Measurements from ENCODE around the gene PLIN5. TPM values are rescaled to one million over a fixed set of nuclear protein-coding genes. Genes with fewer than 3 reads are reported as not detected.

Gene PLIN5
- total and polyA plus RNA-seq, 10 of the 15 experiments (the other 5 are each of a cell fraction or from before 2014, with no cell fraction given) = 0.15 to 0.33 TPM; not detected in 8

DNA sequence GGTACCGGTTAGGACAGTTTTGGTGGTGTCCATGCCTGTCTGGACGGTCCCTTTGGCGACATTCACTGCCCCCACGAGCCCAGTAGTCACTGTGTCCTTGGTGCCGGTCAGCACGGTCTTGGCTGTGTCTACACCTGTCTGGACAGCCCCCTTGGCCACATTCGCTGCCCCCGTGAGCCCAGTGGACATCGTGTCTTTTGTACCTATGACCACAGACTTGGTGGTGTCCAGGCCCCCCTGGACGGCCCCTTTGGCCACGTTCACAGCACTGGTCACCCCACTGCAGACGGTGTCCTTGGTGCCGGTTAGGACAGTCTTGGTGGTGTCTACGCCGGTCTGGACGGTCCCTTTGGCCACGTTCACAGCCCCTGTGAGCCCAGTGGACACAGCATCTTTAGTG lies 23.0 kb downstream of the PLIN5 start:
- intact Hi-C loops (cut with micrococcal nuclease; ENCODE audit: unreplicated experiment) = no loop called here
- TF ChIP-seq PKNOX1 (IDR thresholded peaks at IDR 0.05) (no peak), ZBED1 (IDR thresholded peaks at IDR 0.05; ENCODE audit: borderline replicate concordance) (no peak), LARP7 (IDR thresholded peaks at IDR 0.05) (no peak), SMC3 (IDR thresholded peaks at IDR 0.05; ENCODE audit: borderline replicate concordance, low read length) (no peak), YY1 (IDR thresholded peaks at IDR 0.05; ENCODE audit: low read depth, low read length) (no peak), POU2F2 (IDR thresholded peaks at IDR 0.05; ENCODE audit: borderline replicate concordance, low read depth, low read length) (no peak), E2F4 (IDR thresholded peaks at IDR 0.05; ENCODE audit: low read depth, low read length) (no peak), KDM1A (IDR thresholded peaks at IDR 0.05; ENCODE audit: borderline replicate concordance) (no peak), NRF1 (conservative IDR thresholded peaks at IDR 0.05; ENCODE audit: low read depth, low read length) (no peak), TCF7 (IDR thresholded peaks at IDR 0.05; ENCODE audit: borderline replicate concordance) (no peak), RAD51 (IDR thresholded peaks at IDR 0.05) (no peak), CHD1 (IDR thresholded peaks at IDR 0.05; ENCODE audit: low read depth, low read length) (no peak), TBL1XR1 (IDR thresholded peaks at IDR 0.05; ENCODE audit: low read depth, low read length) (no peak)
- TF ChIP-seq, protein P1, sequence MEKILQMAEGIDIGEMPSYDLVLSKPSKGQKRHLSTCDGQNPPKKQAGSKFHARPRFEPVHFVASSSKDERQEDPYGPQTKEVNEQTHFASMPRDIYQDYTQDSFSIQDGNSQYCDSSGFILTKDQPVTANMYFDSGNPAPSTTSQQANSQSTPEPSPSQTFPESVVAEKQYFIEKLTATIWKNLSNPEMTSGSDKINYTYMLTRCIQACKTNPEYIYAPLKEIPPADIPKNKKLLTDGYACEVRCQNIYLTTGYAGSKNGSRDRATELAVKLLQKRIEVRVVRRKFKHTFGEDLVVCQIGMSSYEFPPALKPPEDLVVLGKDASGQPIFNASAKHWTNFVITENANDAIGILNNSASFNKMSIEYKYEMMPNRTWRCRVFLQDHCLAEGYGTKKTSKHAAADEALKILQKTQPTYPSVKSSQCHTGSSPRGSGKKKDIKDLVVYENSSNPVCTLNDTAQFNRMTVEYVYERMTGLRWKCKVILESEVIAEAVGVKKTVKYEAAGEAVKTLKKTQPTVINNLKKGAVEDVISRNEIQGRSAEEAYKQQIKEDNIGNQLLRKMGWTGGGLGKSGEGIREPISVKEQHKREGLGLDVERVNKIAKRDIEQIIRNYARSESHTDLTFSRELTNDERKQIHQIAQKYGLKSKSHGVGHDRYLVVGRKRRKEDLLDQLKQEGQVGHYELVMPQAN (conservative IDR thresholded peaks at IDR 0.05) = no peak
- TF ChIP-seq, protein P2, sequence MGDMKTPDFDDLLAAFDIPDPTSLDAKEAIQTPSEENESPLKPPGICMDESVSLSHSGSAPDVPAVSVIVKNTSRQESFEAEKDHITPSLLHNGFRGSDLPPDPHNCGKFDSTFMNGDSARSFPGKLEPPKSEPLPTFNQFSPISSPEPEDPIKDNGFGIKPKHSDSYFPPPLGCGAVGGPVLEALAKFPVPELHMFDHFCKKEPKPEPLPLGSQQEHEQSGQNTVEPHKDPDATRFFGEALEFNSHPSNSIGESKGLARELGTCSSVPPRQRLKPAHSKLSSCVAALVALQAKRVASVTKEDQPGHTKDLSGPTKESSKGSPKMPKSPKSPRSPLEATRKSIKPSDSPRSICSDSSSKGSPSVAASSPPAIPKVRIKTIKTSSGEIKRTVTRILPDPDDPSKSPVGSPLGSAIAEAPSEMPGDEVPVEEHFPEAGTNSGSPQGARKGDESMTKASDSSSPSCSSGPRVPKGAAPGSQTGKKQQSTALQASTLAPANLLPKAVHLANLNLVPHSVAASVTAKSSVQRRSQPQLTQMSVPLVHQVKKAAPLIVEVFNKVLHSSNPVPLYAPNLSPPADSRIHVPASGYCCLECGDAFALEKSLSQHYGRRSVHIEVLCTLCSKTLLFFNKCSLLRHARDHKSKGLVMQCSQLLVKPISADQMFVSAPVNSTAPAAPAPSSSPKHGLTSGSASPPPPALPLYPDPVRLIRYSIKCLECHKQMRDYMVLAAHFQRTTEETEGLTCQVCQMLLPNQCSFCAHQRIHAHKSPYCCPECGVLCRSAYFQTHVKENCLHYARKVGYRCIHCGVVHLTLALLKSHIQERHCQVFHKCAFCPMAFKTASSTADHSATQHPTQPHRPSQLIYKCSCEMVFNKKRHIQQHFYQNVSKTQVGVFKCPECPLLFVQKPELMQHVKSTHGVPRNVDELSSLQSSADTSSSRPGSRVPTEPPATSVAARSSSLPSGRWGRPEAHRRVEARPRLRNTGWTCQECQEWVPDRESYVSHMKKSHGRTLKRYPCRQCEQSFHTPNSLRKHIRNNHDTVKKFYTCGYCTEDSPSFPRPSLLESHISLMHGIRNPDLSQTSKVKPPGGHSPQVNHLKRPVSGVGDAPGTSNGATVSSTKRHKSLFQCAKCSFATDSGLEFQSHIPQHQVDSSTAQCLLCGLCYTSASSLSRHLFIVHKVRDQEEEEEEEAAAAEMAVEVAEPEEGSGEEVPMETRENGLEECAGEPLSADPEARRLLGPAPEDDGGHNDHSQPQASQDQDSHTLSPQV (IDR thresholded peaks at IDR 0.05) = no peak
- H2AFZ ChIP-seq (ENCODE audit: control insufficient read depth, low read depth, low read length) = no peak overlapping the region
- ChIA-PET SMC1A (ENCODE audit: uncharacterized antibody, unreplicated experiment) (no interaction called here), POLR2A (no interaction called here), RAD21 (ENCODE audit: unreplicated experiment) (no interaction called here), CTCF (no interaction called here)
- no peaks in the 10 kb centered on the region for H3K4me1 ChIP-seq (ENCODE audit: control insufficient read depth, insufficient read depth, low read length)
- FAIRE-seq (no peak), ATAC-seq (no peak), DNase-seq (ENCODE audit: low read depth, low spot score) (no peak)
- H3K79me2 ChIP-seq (ENCODE audit: control insufficient read depth, insufficient read depth, low read length) = no peaks in the 10 kb centered on the region
- BruUV-seq (replicated peaks) = no TSS peak
- no peak overlapping the region for H3K27ac ChIP-seq (ENCODE audit: control insufficient read depth, insufficient read depth)
- in situ Hi-C loops (cut with MboI) = no loop called here
- H3K36me3 ChIP-seq (ENCODE audit: control insufficient read depth in 2 of 2, insufficient read depth in 2 of 2, low read length in 1 of 2) = no peaks in the 10 kb centered on the region
- no peak overlapping the region for H3K9ac ChIP-seq (ENCODE audit: control insufficient read depth, insufficient read depth, low read length)
- H3K27me3 ChIP-seq (replicated peaks in 1 of 2; ENCODE audit: control insufficient read depth in 2 of 2, insufficient read depth in 2 of 2, low read length in 1 of 2) = no peaks in the 10 kb centered on the region
- 51% methylated on average over 17 of the region's 17 CpGs for WGBS (ENCODE audit: insufficient coverage, insufficient replicate concordance, low lambda C conversion rate, missing lambda C conversion rate)
- H3K9me3 ChIP-seq (replicated peaks; ENCODE audit: control insufficient read depth, insufficient read depth, low read length) = no peaks in the 10 kb centered on the region
- no peaks in the 10 kb centered on the region for H4K20me1 ChIP-seq (ENCODE audit: control insufficient read depth, insufficient read depth)
- no peak overlapping the region for H3K4me3 ChIP-seq
- no peak overlapping the region for H3K4me2 ChIP-seq (ENCODE audit: control insufficient read depth, insufficient read depth)
